K562 (cell line): ENCODE measurements around the gene GNAQ. TPM values are rescaled to one million over a fixed set of nuclear protein-coding genes. Genes with fewer than 3 reads are reported as not detected.

Source experiments
- FOXA3 ChIP-seq, 2 experiments: fragments of 450-650 bp in 1 of 2; sonication (generic) in 1 of 2; formaldehyde crosslinking; IDR thresholded peaks in 1 of 2; conservative IDR thresholded peaks in 1 of 2; 2 replicates each; pipeline versions ENCODE4 v1.4.0 to v1.8.0; 2020 to 2022; ENCODE audit warnings: mild to moderate bottlenecking in 2 of 2, missing genetic modification reagents in 1 of 2
- HDAC2 ChIP-seq: fragments of 450-650 bp; IDR thresholded peaks from 2 replicates; pipeline ENCODE4 v1.6.1; 2016; ENCODE audit warnings: mild to moderate bottlenecking
- HOMEZ ChIP-seq: fragments of 250-450 bp; sonication (Bioruptor Pico); IDR thresholded peaks from 2 replicates; pipeline ENCODE4 v1.4.0; 2020; ENCODE audit warnings: mild to moderate bottlenecking, moderate library complexity
- MLLT1 ChIP-seq, 2 experiments: fragments of 450-650 bp; IDR thresholded peaks; 2 replicates each; pipeline ENCODE4 v1.6.1; 2016
- NR4A1 ChIP-seq, 2 experiments: fragments of 250-450 bp in 1 of 2; fragments of 450-650 bp in 1 of 2; sonication (Bioruptor Pico) in 1 of 2; IDR thresholded peaks; 2 replicates each; pipeline versions ENCODE4 v1.4.0 to v1.6.1; 2016 to 2020; ENCODE audit warnings: mild to moderate bottlenecking in 2 of 2, missing compliant biosample characterization in 1 of 2, missing genetic modification characterization in 1 of 2, moderate library complexity in 1 of 2
- RBFOX2 ChIP-seq: fragments of 200-400 bp; formaldehyde crosslinking; IDR thresholded peaks from 2 replicates; pipeline ENCODE4 v1.6.1; 2017; ENCODE audit warnings: low read depth, mild to moderate bottlenecking, low read length, moderate library complexity
- TFAM ChIP-seq: fragments of 250-450 bp; sonication (Bioruptor Pico); conservative IDR thresholded peaks from 2 replicates; pipeline ENCODE4 v1.5.0; 2021; ENCODE audit warnings: mild to moderate bottlenecking, moderate library complexity
- ZNF277 ChIP-seq: fragments of 250-450 bp; sonication (Bioruptor Pico); IDR thresholded peaks from 2 replicates; pipeline ENCODE4 v1.8.0; 2022; ENCODE audit warnings: inconsistent platforms, mild to moderate bottlenecking, moderate library complexity, borderline replicate concordance
- polyA plus RNA-seq, 8 experiments: library from polyadenylated mRNA; depleted of rRNA in 4 of 8; stranded (reverse) in 5 of 8; unstranded in 3 of 8; fragments of >200 nt; fragmentation: Nextera tagmentation in 2 of 8; fragmentation: Illumina TruSeq in 1 of 8; extraction: Ambion mirVana in 2 of 8; extraction: Trizol in 1 of 8; gene quantifications; 2 replicates each; pipeline versions ENCODE4 v1.2.1 to v1.2.3, GENCODE V29; 2011 to 2014; ENCODE audit warnings: inconsistent platforms in 1 of 8, missing spikeins in 1 of 8
- total RNA-seq, 7 experiments: library from RNA; depleted of rRNA in 6 of 7; stranded (reverse); fragments of >200 nt in 6 of 7; fragmentation: Illumina TruSeq in 2 of 7; extraction: Trizol in 2 of 7; gene quantifications; 2 replicates each; pipeline versions ENCODE4 v1.2.1 to v1.2.3, GENCODE V29; 2011 to 2021; ENCODE audit warnings: low replicate concordance in 1 of 7
- TF ChIP-seq, protein P1 (sequence below): sonication (generic); formaldehyde crosslinking; IDR thresholded peaks from 2 replicates; pipeline ENCODE4 v1.8.0; 2022; ENCODE audit warnings: mild to moderate bottlenecking, missing genetic modification reagents
- TF ChIP-seq, protein P2 (sequence below): fragments of 200-800 bp; sonication (Bioruptor generic); IDR thresholded peaks from 2 replicates; pipeline ENCODE4 v1.6.1; 2016; ENCODE audit warnings: missing genetic modification characterization, missing compliant biosample characterization

GNAQ gene
- total and polyA plus RNA-seq, 9 of the 15 experiments (the other 6 are each of a cell fraction or from before 2014, with no cell fraction given) = 4.8 to 27.9 (median 17.5) TPM

- TF ChIP-seq HOMEZ (no peak), MLLT1 (IDR thresholded peaks at IDR 0.05) (peak in 1 of 2 experiments; percentile 83; a peak in 2 of 4 replicates), NR4A1 (CRISPR knock-in tag; IDR thresholded peaks at IDR 0.05) (0 out of 2 replicates have a peak, but pooled peaks have one; percentile 14), NR4A1 (tag; IDR thresholded peaks at IDR 0.05) (peak; percentile 98), HDAC2 (no peak), FOXA3 (CRISPR knock-in tag; conservative IDR thresholded peaks at IDR 0.05 in 1 of 2, IDR thresholded peaks at IDR 0.05 in 1 of 2) (no peak), TFAM (CRISPR knock-in tag) (no peak), RBFOX2 (no peak), ZNF277 (CRISPR knock-in tag) (no peak)
- TF ChIP-seq, protein P1, sequence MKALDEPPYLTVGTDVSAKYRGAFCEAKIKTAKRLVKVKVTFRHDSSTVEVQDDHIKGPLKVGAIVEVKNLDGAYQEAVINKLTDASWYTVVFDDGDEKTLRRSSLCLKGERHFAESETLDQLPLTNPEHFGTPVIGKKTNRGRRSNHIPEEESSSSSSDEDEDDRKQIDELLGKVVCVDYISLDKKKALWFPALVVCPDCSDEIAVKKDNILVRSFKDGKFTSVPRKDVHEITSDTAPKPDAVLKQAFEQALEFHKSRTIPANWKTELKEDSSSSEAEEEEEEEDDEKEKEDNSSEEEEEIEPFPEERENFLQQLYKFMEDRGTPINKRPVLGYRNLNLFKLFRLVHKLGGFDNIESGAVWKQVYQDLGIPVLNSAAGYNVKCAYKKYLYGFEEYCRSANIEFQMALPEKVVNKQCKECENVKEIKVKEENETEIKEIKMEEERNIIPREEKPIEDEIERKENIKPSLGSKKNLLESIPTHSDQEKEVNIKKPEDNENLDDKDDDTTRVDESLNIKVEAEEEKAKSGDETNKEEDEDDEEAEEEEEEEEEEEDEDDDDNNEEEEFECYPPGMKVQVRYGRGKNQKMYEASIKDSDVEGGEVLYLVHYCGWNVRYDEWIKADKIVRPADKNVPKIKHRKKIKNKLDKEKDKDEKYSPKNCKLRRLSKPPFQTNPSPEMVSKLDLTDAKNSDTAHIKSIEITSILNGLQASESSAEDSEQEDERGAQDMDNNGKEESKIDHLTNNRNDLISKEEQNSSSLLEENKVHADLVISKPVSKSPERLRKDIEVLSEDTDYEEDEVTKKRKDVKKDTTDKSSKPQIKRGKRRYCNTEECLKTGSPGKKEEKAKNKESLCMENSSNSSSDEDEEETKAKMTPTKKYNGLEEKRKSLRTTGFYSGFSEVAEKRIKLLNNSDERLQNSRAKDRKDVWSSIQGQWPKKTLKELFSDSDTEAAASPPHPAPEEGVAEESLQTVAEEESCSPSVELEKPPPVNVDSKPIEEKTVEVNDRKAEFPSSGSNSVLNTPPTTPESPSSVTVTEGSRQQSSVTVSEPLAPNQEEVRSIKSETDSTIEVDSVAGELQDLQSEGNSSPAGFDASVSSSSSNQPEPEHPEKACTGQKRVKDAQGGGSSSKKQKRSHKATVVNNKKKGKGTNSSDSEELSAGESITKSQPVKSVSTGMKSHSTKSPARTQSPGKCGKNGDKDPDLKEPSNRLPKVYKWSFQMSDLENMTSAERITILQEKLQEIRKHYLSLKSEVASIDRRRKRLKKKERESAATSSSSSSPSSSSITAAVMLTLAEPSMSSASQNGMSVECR (CRISPR knock-in tag) = no peak
- TF ChIP-seq, protein P2, sequence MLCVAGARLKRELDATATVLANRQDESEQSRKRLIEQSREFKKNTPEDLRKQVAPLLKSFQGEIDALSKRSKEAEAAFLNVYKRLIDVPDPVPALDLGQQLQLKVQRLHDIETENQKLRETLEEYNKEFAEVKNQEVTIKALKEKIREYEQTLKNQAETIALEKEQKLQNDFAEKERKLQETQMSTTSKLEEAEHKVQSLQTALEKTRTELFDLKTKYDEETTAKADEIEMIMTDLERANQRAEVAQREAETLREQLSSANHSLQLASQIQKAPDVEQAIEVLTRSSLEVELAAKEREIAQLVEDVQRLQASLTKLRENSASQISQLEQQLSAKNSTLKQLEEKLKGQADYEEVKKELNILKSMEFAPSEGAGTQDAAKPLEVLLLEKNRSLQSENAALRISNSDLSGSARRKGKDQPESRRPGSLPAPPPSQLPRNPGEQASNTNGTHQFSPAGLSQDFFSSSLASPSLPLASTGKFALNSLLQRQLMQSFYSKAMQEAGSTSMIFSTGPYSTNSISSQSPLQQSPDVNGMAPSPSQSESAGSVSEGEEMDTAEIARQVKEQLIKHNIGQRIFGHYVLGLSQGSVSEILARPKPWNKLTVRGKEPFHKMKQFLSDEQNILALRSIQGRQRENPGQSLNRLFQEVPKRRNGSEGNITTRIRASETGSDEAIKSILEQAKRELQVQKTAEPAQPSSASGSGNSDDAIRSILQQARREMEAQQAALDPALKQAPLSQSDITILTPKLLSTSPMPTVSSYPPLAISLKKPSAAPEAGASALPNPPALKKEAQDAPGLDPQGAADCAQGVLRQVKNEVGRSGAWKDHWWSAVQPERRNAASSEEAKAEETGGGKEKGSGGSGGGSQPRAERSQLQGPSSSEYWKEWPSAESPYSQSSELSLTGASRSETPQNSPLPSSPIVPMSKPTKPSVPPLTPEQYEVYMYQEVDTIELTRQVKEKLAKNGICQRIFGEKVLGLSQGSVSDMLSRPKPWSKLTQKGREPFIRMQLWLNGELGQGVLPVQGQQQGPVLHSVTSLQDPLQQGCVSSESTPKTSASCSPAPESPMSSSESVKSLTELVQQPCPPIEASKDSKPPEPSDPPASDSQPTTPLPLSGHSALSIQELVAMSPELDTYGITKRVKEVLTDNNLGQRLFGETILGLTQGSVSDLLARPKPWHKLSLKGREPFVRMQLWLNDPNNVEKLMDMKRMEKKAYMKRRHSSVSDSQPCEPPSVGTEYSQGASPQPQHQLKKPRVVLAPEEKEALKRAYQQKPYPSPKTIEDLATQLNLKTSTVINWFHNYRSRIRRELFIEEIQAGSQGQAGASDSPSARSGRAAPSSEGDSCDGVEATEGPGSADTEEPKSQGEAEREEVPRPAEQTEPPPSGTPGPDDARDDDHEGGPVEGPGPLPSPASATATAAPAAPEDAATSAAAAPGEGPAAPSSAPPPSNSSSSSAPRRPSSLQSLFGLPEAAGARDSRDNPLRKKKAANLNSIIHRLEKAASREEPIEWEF (CRISPR knock-in tag) = peak; percentile 66; the same call in 1 of the 2 replicates
These were observed 138.6 kb downstream of the GNAQ start (continued) for GRCh38 chr9:77892955-77893514.
